Immature natural killer cell (primary cell): ENCODE data around the gene SPOCK1. TPM values are rescaled to one million over a fixed set of nuclear protein-coding genes. Genes with fewer than 3 reads are reported as not detected.
A peak's percentile ranks its signal among the peaks of the same experiment; 100 is the strongest.
"Not testable (repeated sequence)": the region's sequence is repeated elsewhere in the genome, so short reads cannot be mapped to it uniquely, and the experiment has no call there.

Source experiments
- DNase-seq, 3 donors: peaks; one replicate each; pipeline ENCODE4 v3.0.0; 2022; ENCODE audit warnings: mixed read lengths in 1 of 3
- H3K27ac Mint-ChIP-seq, 6 donors: one replicate each; pipeline ENCODE4 v1.8.0; 2020; ENCODE audit warnings: mixed read lengths in 6 of 6, mild to moderate bottlenecking in 5 of 6, inconsistent platforms in 4 of 6, moderate library complexity in 3 of 6
- H3K27me3 Mint-ChIP-seq, 3 donors: one replicate each; pipeline ENCODE4 v1.8.0; 2020 to 2021; ENCODE audit warnings: low read depth in 3 of 3, mild to moderate bottlenecking in 3 of 3, mixed read lengths in 3 of 3, moderate library complexity in 3 of 3, inconsistent platforms in 1 of 3
- H3K36me3 Mint-ChIP-seq, 3 donors: one replicate each; pipeline ENCODE4 v1.8.0; 2020; ENCODE audit warnings: mixed read lengths in 3 of 3, inconsistent platforms in 2 of 3, mild to moderate bottlenecking in 2 of 3
- H3K4me1 Mint-ChIP-seq, 2 donors: one replicate each; pipeline ENCODE4 v1.8.0; 2020; ENCODE audit warnings: inconsistent platforms in 2 of 2, mild to moderate bottlenecking in 2 of 2, mixed read lengths in 2 of 2, moderate library complexity in 1 of 2
- H3K4me3 Mint-ChIP-seq, 5 donors: one replicate each; pipeline ENCODE4 v1.8.0; 2020; ENCODE audit warnings: mild to moderate bottlenecking in 5 of 5, mixed read lengths in 5 of 5, inconsistent platforms in 3 of 5, moderate library complexity in 3 of 5
- H3K9me3 Mint-ChIP-seq, 6 donors: one replicate each; pipeline ENCODE4 v1.8.0; 2020; ENCODE audit warnings: mild to moderate bottlenecking in 6 of 6, mixed read lengths in 6 of 6, inconsistent platforms in 4 of 6, moderate library complexity in 3 of 6
- polyA plus RNA-seq, 3 donors: library from polyadenylated mRNA; unstranded; fragments of 300-500 nt; fragmentation: Illumina TruSeq; gene quantifications; one replicate each; pipeline ENCODE4 v1.2.3, GENCODE V29; 2021

The SPOCK1 gene
- polyA plus RNA-seq, 3 donors from 2014 or later: not detected

GRCh38 chr5:137502632-137503031 lies 3.5 kb upstream of the SPOCK1 start:
- H3K27ac Mint-ChIP-seq: no peak overlapping the region
- peaks cover 0 to 2% (median 0%) of the 10 kb centered on the region in 6 donors for H3K9me3 Mint-ChIP-seq
- no peak for DNase-seq
- H3K36me3 Mint-ChIP-seq: no peaks in the 10 kb centered on the region
- peaks cover 0 to 2% (median 2%) of the 10 kb centered on the region in 3 donors for H3K27me3 Mint-ChIP-seq
- H3K4me1 Mint-ChIP-seq: peaks cover 0 to 2% of the 10 kb centered on the region in 2 donors
- H3K4me3 Mint-ChIP-seq: no peak overlapping the region

- Mint-ChIP-seq H3K9me3 (peaks cover 0 to 2% (median 0%) of the 10 kb centered on the region in 6 donors), H3K27ac (no peak overlapping the region), H3K36me3 (no peaks in the 10 kb centered on the region), H3K27me3 (peaks cover 0 to 6% (median 2%) of the 10 kb centered on the region in 3 donors), H3K4me1 (peaks cover 0 to 2% of the 10 kb centered on the region in 2 donors), H3K4me3 (no peak overlapping the region)
- DNase-seq: no peak
These were observed 2.8 kb upstream of the SPOCK1 start for GRCh38 chr5:137501846-137502406.

- H3K4me1 Mint-ChIP-seq: peaks cover 0 to 2% of the 10 kb centered on the region in 2 donors
- peaks cover 0 to 2% (median 0%) of the 10 kb centered on the region in 6 donors for H3K9me3 Mint-ChIP-seq
- no peak for DNase-seq
- no peak overlapping the region for H3K4me3 Mint-ChIP-seq
- no peaks in the 10 kb centered on the region for H3K36me3 Mint-ChIP-seq
- H3K27me3 Mint-ChIP-seq: peaks cover 0 to 12% (median 2%) of the 10 kb centered on the region in 3 donors
- no peak overlapping the region for H3K27ac Mint-ChIP-seq
These were observed 2.1 kb upstream of the SPOCK1 start for GRCh38 chr5:137501226-137501625.

- Mint-ChIP-seq H3K4me1 (peaks cover 0 to 2% of the 10 kb centered on the region in 2 donors), H3K4me3 (no peak overlapping the region), H3K36me3 (no peaks in the 10 kb centered on the region), H3K27ac (no peak overlapping the region), H3K27me3 (peaks cover 0 to 12% (median 2%) of the 10 kb centered on the region in 3 donors), H3K9me3 (peaks cover 0 to 2% (median 0%) of the 10 kb centered on the region in 6 donors)
- DNase-seq: no peak
These were observed 1.6 kb upstream of the SPOCK1 start for GRCh38 chr5:137500615-137501225.

GRCh38 chr5:137499506-137499847 lies 351 bp upstream of the SPOCK1 start:
- not testable (repeated sequence) for H3K9me3 Mint-ChIP-seq, H3K36me3 Mint-ChIP-seq, DNase-seq, H3K27ac Mint-ChIP-seq, H3K4me1 Mint-ChIP-seq, H3K4me3 Mint-ChIP-seq
- H3K27me3 Mint-ChIP-seq: peaks cover 0 to 12% (median 2%) of the 10 kb centered on the region in 3 donors

- Mint-ChIP-seq H3K4me1 (peaks cover 0 to 2% of the 10 kb centered on the region in 2 donors), H3K27me3 (peaks cover 2 to 12% (median 2%) of the 10 kb centered on the region in 3 donors), H3K4me3 (no peak overlapping the region), H3K27ac (no peak overlapping the region), H3K9me3 (peaks cover 0 to 2% (median 0%) of the 10 kb centered on the region in 6 donors), H3K36me3 (no peaks in the 10 kb centered on the region)
- no peak for DNase-seq
These were observed 808 bp downstream of the SPOCK1 start for GRCh38 chr5:137498301-137498735.

- H3K4me1 Mint-ChIP-seq: peaks cover 0 to 2% of the 10 kb centered on the region in 2 donors
- no peaks in the 10 kb centered on the region for H3K36me3 Mint-ChIP-seq
- peaks cover 2 to 12% (median 2%) of the 10 kb centered on the region in 3 donors for H3K27me3 Mint-ChIP-seq
- H3K4me3 Mint-ChIP-seq: no peak overlapping the region
- no peak overlapping the region for H3K27ac Mint-ChIP-seq
- no peak for DNase-seq
- H3K9me3 Mint-ChIP-seq: peaks cover 0 to 2% (median 0%) of the 10 kb centered on the region in 6 donors
These were observed 1.5 kb downstream of the SPOCK1 start for GRCh38 chr5:137497396-137498290.

- Mint-ChIP-seq H3K4me1 (peaks cover 0 to 2% of the 10 kb centered on the region in 2 donors), H3K4me3 (peak overlapping the region in 1 of 5 donors; percentile 49), H3K9me3 (peaks cover 0 to 2% (median 0%) of the 10 kb centered on the region in 6 donors), H3K27me3 (peaks cover 2 to 12% (median 3%) of the 10 kb centered on the region in 3 donors), H3K27ac (no peak overlapping the region), H3K36me3 (no peaks in the 10 kb centered on the region)
- no peak for DNase-seq
These were observed 2.2 kb downstream of the SPOCK1 start for GRCh38 chr5:137496919-137497318.

- Mint-ChIP-seq H3K27me3 (peaks cover 3 to 10% (median 4%) of the 10 kb centered on the region in 3 donors), H3K9me3 (peaks cover 0 to 2% (median 0%) of the 10 kb centered on the region in 6 donors), H3K4me1 (no peaks in the 10 kb centered on the region), H3K36me3 (no peaks in the 10 kb centered on the region), H3K4me3 (no peak overlapping the region), H3K27ac (no peak overlapping the region)
- no peak for DNase-seq
These were observed 6.8 kb downstream of the SPOCK1 start for GRCh38 chr5:137492331-137492730.

- no peak overlapping the region for H3K27ac Mint-ChIP-seq
- H3K36me3 Mint-ChIP-seq: no peaks in the 10 kb centered on the region
- H3K4me3 Mint-ChIP-seq: no peak overlapping the region
These were observed 8.0 kb downstream of the SPOCK1 start for GRCh38 chr5:137491121-137491520.

GRCh38 chr5:137490591-137490990 lies 8.5 kb downstream of the SPOCK1 start:
- H3K27ac Mint-ChIP-seq: no peak overlapping the region
- no peak for DNase-seq
- peaks cover 0 to 4% (median 3%) of the 10 kb centered on the region in 3 donors for H3K27me3 Mint-ChIP-seq
- H3K9me3 Mint-ChIP-seq: peaks cover 0 to 2% (median 0%) of the 10 kb centered on the region in 6 donors
- no peak overlapping the region for H3K4me3 Mint-ChIP-seq
- no peaks in the 10 kb centered on the region for H3K4me1 Mint-ChIP-seq
- no peaks in the 10 kb centered on the region for H3K36me3 Mint-ChIP-seq

More at GRCh38 chr5:137491121-137491520, 8.0 kb downstream of the SPOCK1 start:
- peaks cover 0 to 4% (median 3%) of the 10 kb centered on the region in 3 donors for H3K27me3 Mint-ChIP-seq
- no peak for DNase-seq
- no peaks in the 10 kb centered on the region for H3K4me1 Mint-ChIP-seq
- peaks cover 0 to 2% (median 0%) of the 10 kb centered on the region in 6 donors for H3K9me3 Mint-ChIP-seq

- H3K36me3 Mint-ChIP-seq: no peaks in the 10 kb centered on the region
- H3K9me3 Mint-ChIP-seq: peaks cover 0 to 2% (median 0%) of the 10 kb centered on the region in 6 donors
- H3K4me3 Mint-ChIP-seq: no peak overlapping the region
- no peaks in the 10 kb centered on the region for H3K4me1 Mint-ChIP-seq
- DNase-seq: no peak
- peaks cover 0 to 3% (median 2%) of the 10 kb centered on the region in 3 donors for H3K27me3 Mint-ChIP-seq
- H3K27ac Mint-ChIP-seq: no peak overlapping the region
These were observed 10.2 kb downstream of the SPOCK1 start for GRCh38 chr5:137488974-137489373.

- Mint-ChIP-seq H3K4me1 (no peaks in the 10 kb centered on the region), H3K27me3 (peaks cover 0 to 3% (median 2%) of the 10 kb centered on the region in 3 donors), H3K36me3 (no peaks in the 10 kb centered on the region), H3K4me3 (no peak overlapping the region), H3K9me3 (peaks cover 0 to 2% (median 0%) of the 10 kb centered on the region in 6 donors), H3K27ac (no peak overlapping the region)
- DNase-seq: no peak
These were observed 10.6 kb downstream of the SPOCK1 start for GRCh38 chr5:137488516-137488915.

GRCh38 chr5:137487600-137487999 lies 11.5 kb downstream of the SPOCK1 start:
- no peaks in the 10 kb centered on the region for H3K36me3 Mint-ChIP-seq
- no peak for DNase-seq
- peaks cover 0 to 3% (median 2%) of the 10 kb centered on the region in 3 donors for H3K27me3 Mint-ChIP-seq

More at GRCh38 chr5:137487600-137487999, 11.5 kb downstream of the SPOCK1 start:
- Mint-ChIP-seq H3K4me1 (no peaks in the 10 kb centered on the region), H3K9me3 (peaks cover 0 to 2% (median 0%) of the 10 kb centered on the region in 6 donors), H3K4me3 (no peak overlapping the region), H3K27ac (no peak overlapping the region)
